SKM-1 treated with dmso at 0.1 percent for 144 hours (cell line): Measurements from ENCODE around the gene CDKN1A.
"Not testable (repeated sequence)": the region's sequence is repeated elsewhere in the genome, so short reads cannot be mapped to it uniquely, and the experiment has no call there.

Experiments
- DNase-seq: peaks from one replicate; lab custom pipeline; 2025; ENCODE audit not compliant: unreplicated experiment; lab: John Stamatoyannopoulos, UW

The CDKN1A gene

DNA sequence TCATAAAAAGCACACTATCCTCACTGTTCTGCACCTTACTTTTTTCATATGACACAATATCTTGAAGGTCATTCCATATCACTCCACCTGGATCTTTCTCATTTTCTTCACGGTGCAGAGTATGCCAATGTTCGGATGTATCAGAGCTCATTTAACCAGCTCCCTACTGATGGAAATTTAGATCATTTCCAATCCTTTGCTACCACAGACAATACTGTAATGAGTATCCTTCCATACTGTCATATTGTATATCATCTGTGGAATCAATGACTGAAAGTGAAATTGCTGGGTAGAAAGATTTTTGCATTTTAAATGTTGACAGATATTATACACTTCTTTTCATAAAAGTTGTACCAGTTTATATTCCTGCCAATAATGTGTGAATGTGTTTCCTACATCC, 16.9 kb downstream of the CDKN1A start:
- DNase-seq = no peak

GRCh38 chr6:36697481-36697903, 19.0 kb downstream of the CDKN1A start, which contains the start of gene RAB44:
Gene RAB44 (plus strand): TSS chr6:36697826. CDS start chr6:36704236, 6,410 bp downstream.
- peak; percentile 91 for DNase-seq

GRCh38 chr6:36698196-36698595, 19.7 kb downstream of the CDKN1A start:
- DNase-seq = no peak

GRCh38 chr6:36698871-36699271, 20.4 kb downstream of the CDKN1A start:
- no peak for DNase-seq

- DNase-seq = no peak
Observed at GRCh38 chr6:36699348-36699747, 20.8 kb downstream of the CDKN1A start.

- no peak for DNase-seq
Observed at GRCh38 chr6:36700071-36700812, 21.7 kb downstream of the CDKN1A start.

- DNase-seq = peak; percentile 75
Observed at GRCh38 chr6:36700831-36701230, 22.3 kb downstream of the CDKN1A start.

DNA sequence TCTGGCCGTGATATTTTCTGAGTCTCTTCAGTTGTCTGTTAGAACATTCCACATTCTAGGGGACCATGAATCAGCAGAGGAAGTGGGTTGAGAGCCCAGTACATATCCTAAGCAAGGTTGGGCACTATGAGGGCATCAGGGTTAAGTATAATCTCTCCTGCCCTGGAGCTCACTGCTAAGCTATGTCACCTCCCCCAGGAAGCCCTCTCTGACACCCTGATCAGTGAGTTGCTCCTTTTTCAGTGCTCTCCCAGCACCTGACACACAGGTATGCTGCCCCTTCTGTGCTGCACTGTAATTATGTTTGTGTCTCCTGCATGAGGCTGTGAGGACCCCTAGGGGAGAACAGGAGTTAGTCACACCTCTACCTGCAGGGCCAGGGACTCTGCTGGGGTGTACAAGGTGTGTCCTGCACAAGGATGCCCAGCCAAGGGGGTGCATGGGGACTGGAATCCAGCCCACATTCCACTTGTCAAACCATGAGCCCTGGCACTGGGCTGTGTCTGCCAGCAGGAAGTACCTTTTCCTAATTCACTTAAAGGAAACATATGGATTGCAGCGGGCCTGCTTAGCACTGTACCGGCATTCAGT, 23.0 kb downstream of the CDKN1A start:
- DNase-seq = no peak

DNA sequence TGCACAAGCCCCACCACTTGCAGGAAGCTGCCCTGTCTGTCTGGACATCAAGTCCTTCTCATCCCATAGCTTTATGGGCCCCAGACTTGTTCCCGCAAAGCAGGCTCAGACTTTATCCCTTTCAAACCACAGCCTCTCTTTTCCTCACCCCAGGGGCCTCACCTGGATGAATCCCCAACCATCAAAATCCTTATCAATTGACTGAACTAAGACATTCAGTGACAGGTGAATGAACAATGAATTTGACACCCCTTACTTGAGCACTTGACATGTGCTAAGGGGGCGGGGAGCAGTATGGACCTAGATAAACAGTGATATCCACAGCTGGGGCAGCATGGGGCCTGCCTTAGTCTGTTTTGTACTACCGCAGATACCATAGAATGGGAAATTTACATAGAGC, 24.1 kb downstream of the CDKN1A start:
- DNase-seq = no peak

- no peak for DNase-seq
Observed at GRCh38 chr6:36703081-36703606, 24.6 kb downstream of the CDKN1A start.

- DNase-seq = no peak
Observed at GRCh38 chr6:36703982-36704381, 25.5 kb downstream of the CDKN1A start.

- not testable (repeated sequence) for DNase-seq
Observed at GRCh38 chr6:36704961-36705577, 26.6 kb downstream of the CDKN1A start.

DNA sequence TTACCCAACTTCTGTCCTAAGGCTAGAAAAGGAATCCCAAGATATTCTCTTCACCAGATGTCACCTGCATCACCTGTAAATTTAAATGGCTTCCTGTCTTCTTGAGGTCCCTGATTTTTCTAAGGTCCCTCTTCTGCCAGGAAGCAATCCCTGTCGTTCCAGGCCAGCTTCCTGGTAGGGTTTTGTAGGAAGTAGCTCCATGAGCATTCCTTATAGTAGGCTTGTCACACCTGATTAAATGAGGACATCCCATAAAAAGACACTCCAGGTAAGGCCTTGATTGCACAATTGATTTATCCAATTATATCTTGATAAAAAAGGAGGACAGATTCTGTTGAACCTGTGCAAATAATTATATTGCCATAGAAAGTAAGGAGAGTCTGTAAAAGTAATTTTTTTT, 27.8 kb downstream of the CDKN1A start:
- DNase-seq = no peak

GRCh38 chr6:36712816-36713215, 34.3 kb downstream of the CDKN1A start:
- DNase-seq = no peak

- no peak for DNase-seq
Observed at GRCh38 chr6:36713846-36714245, 35.3 kb downstream of the CDKN1A start.

DNA sequence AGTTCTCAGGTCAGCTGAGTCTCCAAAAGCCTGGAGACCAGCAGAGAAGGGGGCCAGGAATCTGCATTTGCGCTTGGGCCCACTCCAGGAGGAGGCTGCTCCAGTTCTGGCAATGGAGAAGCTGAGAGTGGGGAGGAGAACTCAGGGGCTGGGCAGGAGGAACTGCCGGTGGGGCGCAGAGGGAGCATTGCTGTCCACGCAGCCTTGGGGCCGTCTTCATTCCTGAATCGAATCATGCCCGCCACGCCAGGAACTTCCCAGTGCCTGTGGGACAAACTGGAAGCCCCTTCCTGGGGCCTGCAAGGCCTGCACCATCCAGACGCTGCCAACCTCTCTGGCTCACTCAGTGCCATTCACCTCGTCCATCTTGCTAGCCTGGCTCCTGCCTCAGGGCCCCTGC, 36.0 kb downstream of the CDKN1A start:
- DNase-seq = no peak

- DNase-seq = no peak
Observed at GRCh38 chr6:36715469-36715868, 37.0 kb downstream of the CDKN1A start.

- no peak for DNase-seq
Observed at GRCh38 chr6:36716476-36717093, 38.1 kb downstream of the CDKN1A start.

- no peak for DNase-seq
Observed at GRCh38 chr6:36717231-36717825, 38.8 kb downstream of the CDKN1A start.

- no peak for DNase-seq
Observed at GRCh38 chr6:36717871-36718540, 39.5 kb downstream of the CDKN1A start.

- no peak for DNase-seq
Observed at GRCh38 chr6:36718560-36718959, 40.0 kb downstream of the CDKN1A start.
